Erythroblast (primary cell): ENCODE data around the gene MXI1.

Experiments used
- GATA1 ChIP-seq: IDR thresholded peaks from 2 replicates; pipeline ENCODE4 v1.6.1; 2011; ENCODE audit warnings: low read depth, mild to moderate bottlenecking, control low read depth, low read length, moderate library complexity
- POLR2A ChIP-seq: IDR thresholded peaks from 2 replicates; pipeline ENCODE4 v1.6.1; 2011; ENCODE audit warnings: mild to moderate bottlenecking, low read length

GRCh38 chr10:110285501-110285900 lies 78.1 kb downstream of the MXI1 start:
- TF ChIP-seq POLR2A: no peak
- no peak for TF ChIP-seq GATA1
